ENCODE data around the gene DSN1. TPM values are rescaled to one million over a fixed set of nuclear protein-coding genes. Genes with fewer than 3 reads are reported as not detected.

Gene DSN1
- total RNA-seq, 1 donor from 2014 or later = 9.5 TPM

DNA sequence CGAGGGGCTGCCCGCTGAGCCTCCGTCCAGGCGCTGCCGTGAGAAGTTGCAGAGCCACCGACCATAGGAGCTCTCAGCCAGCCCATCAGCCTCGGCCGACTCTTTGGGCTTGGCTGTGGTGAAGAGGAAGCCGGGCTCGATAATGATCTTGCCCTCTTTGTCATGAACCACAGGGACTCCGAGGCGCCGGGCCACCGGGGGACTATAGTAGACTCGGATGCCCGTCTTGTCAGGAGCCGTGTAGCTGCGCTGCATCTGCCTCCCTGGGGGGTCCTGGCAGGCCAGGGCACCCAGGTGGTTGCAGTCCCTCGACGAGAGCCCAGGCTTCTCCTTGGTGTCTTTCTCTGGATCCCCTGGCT, 20.5 kb upstream of the DSN1 start:
- H3K4me3 ChIP-seq (ENCODE audit: low read depth, low read length) = no peak overlapping the region
- peaks cover 3% of the 10 kb centered on the region for H3K36me3 ChIP-seq (ENCODE audit: control insufficient read depth, insufficient read depth, low read length)
- H3K27me3 ChIP-seq (ENCODE audit: control insufficient read depth, insufficient read depth, low read length) = no peaks in the 10 kb centered on the region
- no peak for TF ChIP-seq CTCF (IDR thresholded peaks at IDR 0.05; ENCODE audit: insufficient read depth, low read length, poor library complexity, severe bottlenecking)
- no peak for DNase-seq (ENCODE audit: low read depth)

DNA sequence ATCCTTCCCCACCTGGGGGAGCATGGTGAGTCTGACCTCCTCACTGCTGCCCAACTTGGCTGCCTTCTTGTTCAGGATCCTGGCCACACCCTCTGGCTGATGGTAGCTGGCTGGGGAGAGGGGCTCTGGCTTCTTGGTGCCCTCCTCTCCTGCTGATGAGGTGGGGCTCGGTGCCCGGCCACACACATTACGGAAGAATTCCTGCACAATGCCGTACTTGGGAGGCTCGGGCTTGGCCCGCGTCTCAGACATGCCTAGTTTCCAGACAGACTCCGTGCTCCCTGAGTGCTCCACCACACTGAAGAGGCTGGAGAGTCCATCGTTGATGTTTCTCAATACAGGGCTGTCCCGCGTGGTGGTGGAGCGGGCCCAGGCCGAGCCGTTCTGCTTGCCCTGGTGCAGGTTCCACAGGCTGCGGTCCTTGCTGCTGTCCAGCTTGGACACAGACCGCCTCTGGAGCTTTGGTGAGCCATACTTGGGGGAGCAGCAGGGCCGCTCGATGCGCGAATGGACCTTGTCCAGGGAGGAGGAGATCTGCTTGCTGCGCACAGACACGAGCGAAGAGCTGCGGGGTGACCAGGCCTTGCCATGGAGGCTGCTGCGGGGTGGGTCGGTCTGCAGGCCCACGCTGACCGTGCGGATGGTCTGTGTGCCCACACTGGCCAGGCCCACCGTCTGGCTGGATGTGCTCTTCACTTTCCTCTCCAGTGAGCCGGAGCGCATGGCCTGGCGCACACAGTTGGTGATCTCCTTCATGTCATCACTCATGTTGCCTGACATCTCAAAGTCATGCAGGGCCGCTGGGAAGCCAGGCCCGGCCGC, 19.9 kb upstream of the DSN1 start:
- Histone ChIP-seq H3K36me3 (ENCODE audit: control insufficient read depth, insufficient read depth, low read length) (peaks cover 3% of the 10 kb centered on the region), H3K4me3 (ENCODE audit: low read depth, low read length) (no peak overlapping the region), H3K27me3 (ENCODE audit: control insufficient read depth, insufficient read depth, low read length) (no peaks in the 10 kb centered on the region)
- no peak for TF ChIP-seq CTCF (IDR thresholded peaks at IDR 0.05; ENCODE audit: insufficient read depth, low read length, poor library complexity, severe bottlenecking)
- no peak for DNase-seq (ENCODE audit: low read depth)

DNA sequence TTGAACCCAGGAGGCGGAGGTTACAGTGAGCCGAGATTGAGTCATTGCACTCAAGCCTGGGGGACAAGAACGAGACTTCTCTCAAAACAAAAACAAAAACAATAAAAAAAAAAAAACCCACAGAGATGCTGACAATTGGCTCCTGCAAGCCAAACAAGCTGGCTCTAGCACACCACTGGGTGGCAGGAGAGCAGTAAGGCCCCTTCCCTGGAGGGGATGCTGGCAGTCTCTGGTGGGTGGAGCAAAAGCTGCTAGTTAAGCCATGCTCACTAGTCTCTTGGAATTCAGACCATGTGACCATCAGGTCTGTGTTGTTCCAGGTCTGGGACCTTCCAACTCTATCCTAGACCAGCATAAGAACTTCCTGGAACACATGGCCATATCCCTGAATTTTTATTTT, 18.9 kb upstream of the DSN1 start:
- Histone ChIP-seq H3K4me3 (ENCODE audit: low read depth, low read length) (no peak overlapping the region), H3K27me3 (ENCODE audit: control insufficient read depth, insufficient read depth, low read length) (no peaks in the 10 kb centered on the region), H3K36me3 (ENCODE audit: control insufficient read depth, insufficient read depth, low read length) (peaks cover 2% of the 10 kb centered on the region)
- peak; percentile 76 for DNase-seq (ENCODE audit: low read depth)
- peak; percentile 78 for TF ChIP-seq CTCF (IDR thresholded peaks at IDR 0.05; ENCODE audit: insufficient read depth, low read length, poor library complexity, severe bottlenecking)

GRCh38 chr20:36791862-36792261, 18.3 kb upstream of the DSN1 start:
- no peak for DNase-seq (ENCODE audit: low read depth)
- no peak overlapping the region for H3K4me3 ChIP-seq (ENCODE audit: low read depth, low read length)
- no peak for TF ChIP-seq CTCF (IDR thresholded peaks at IDR 0.05; ENCODE audit: insufficient read depth, low read length, poor library complexity, severe bottlenecking)
- peaks cover 2% of the 10 kb centered on the region for H3K36me3 ChIP-seq (ENCODE audit: control insufficient read depth, insufficient read depth, low read length)
- no peaks in the 10 kb centered on the region for H3K27me3 ChIP-seq (ENCODE audit: control insufficient read depth, insufficient read depth, low read length)

GRCh38 chr20:36786663-36787062, 13.1 kb upstream of the DSN1 start:
- Histone ChIP-seq H3K36me3 (ENCODE audit: control insufficient read depth, insufficient read depth, low read length) (peaks cover 5% of the 10 kb centered on the region), H3K4me3 (ENCODE audit: low read depth, low read length) (no peak overlapping the region), H3K27me3 (ENCODE audit: control insufficient read depth, insufficient read depth, low read length) (no peaks in the 10 kb centered on the region)
- DNase-seq (ENCODE audit: low read depth) = no peak
- no peak for TF ChIP-seq CTCF (IDR thresholded peaks at IDR 0.05; ENCODE audit: insufficient read depth, low read length, poor library complexity, severe bottlenecking)

- peaks cover 5% of the 10 kb centered on the region for H3K36me3 ChIP-seq (ENCODE audit: control insufficient read depth, insufficient read depth, low read length)
- no peak for TF ChIP-seq CTCF (IDR thresholded peaks at IDR 0.05; ENCODE audit: insufficient read depth, low read length, poor library complexity, severe bottlenecking)
- H3K4me3 ChIP-seq (ENCODE audit: low read depth, low read length) = no peak overlapping the region
- DNase-seq (ENCODE audit: low read depth) = no peak
- no peaks in the 10 kb centered on the region for H3K27me3 ChIP-seq (ENCODE audit: control insufficient read depth, insufficient read depth, low read length)
Observed at GRCh38 chr20:36786246-36786645, 12.7 kb upstream of the DSN1 start.

All from kidney epithelial cell (primary cell).